GM23338 (cell line): Measurements from ENCODE around the gene CLASP2.

Experiments
- CREB1 ChIP-seq: fragments of 250-450 bp; sonication (Bioruptor Pico); IDR thresholded peaks from 2 replicates; pipeline ENCODE4 v1.5.0; 2020; ENCODE audit warnings: low read depth, mild to moderate bottlenecking, moderate library complexity
- CTCF ChIP-seq, 2 experiments: fragments of 200-600 bp in 1 of 2; sonication (generic) in 1 of 2; conservative IDR thresholded peaks; 2 replicates each; pipeline versions ENCODE4 v1.5.1 to v1.6.1; 2016 to 2017; ENCODE audit warnings: antibody characterized with exemption in 2 of 2, low read depth in 2 of 2, mild to moderate bottlenecking in 2 of 2, moderate library complexity in 1 of 2
- EZH2 ChIP-seq: fragments of 200-600 bp; sonication (generic); IDR thresholded peaks from one replicate; pipeline ENCODE4 v1.8.0; 2017; ENCODE audit warnings: antibody characterized with exemption, mild to moderate bottlenecking, low read depth; ENCODE audit not compliant: unreplicated experiment
- EZH2phosphoT487 ChIP-seq: fragments of 200-600 bp; sonication (generic); IDR thresholded peaks from one replicate; pipeline ENCODE4 v1.8.1; 2018; ENCODE audit warnings: antibody characterized with exemption; ENCODE audit not compliant: unreplicated experiment
- JUNB ChIP-seq: IDR thresholded peaks from one replicate; pipeline ENCODE4 v1.6.1; 2016; ENCODE audit warnings: antibody characterized with exemption; ENCODE audit not compliant: unreplicated experiment
- NANOG ChIP-seq: IDR thresholded peaks from 2 replicates; pipeline ENCODE4 v1.6.1; 2016; ENCODE audit warnings: antibody characterized with exemption, borderline replicate concordance
- POLR2AphosphoS5 ChIP-seq: IDR thresholded peaks from 2 replicates; pipeline ENCODE4 v1.6.1; 2016; ENCODE audit warnings: antibody characterized with exemption, low read depth
- STAT1 ChIP-seq: IDR thresholded peaks from one replicate; pipeline ENCODE4 v1.6.1; 2016; ENCODE audit warnings: antibody characterized with exemption; ENCODE audit not compliant: unreplicated experiment
- ZNF331 ChIP-seq: fragments of 250-450 bp; sonication (Bioruptor Pico); IDR thresholded peaks from 2 replicates; pipeline ENCODE4 v1.5.0; 2020; ENCODE audit warnings: low read depth, mild to moderate bottlenecking, moderate library complexity
- ZNF462 ChIP-seq: fragments of 250-450 bp; sonication (Bioruptor Pico); IDR thresholded peaks from 2 replicates; pipeline ENCODE4 v1.5.0; 2020; ENCODE audit warnings: mild to moderate bottlenecking, moderate library complexity

- TF ChIP-seq CTCF (conservative IDR thresholded peaks at IDR 0.05; ENCODE audit: low read depth in 2 of 2) (no peak), POLR2AphosphoS5 (no peak), CREB1 (CRISPR knock-in tag) (no peak), EZH2 (no peak), ZNF462 (CRISPR knock-in tag) (no peak), EZH2phosphoT487 (no peak), STAT1 (no peak), NANOG (no peak), JUNB (no peak), ZNF331 (CRISPR knock-in tag) (no peak)
These were observed 213.0 kb downstream of the CLASP2 start for GRCh38 chr3:33505027-33505426.
